Stimulated activated naive CD8-positive, alpha-beta T cell treated with anti-CD3 and anti-CD28 coated beads, Interleukin-15, Interleukin-2, amounts not matched to agents 100 ng/mL and 50 ng/mL, for 24 hours (primary cell): Measurements from ENCODE around the gene ZNF668.
"Not testable (repeated sequence)": the region's sequence is repeated elsewhere in the genome, so short reads cannot be mapped to it uniquely, and the experiment has no call there.

Source experiments
- H3K27ac Mint-ChIP-seq: one replicate; pipeline ENCODE4 v1.8.0; 2021; ENCODE audit warnings: mild to moderate bottlenecking, mixed read lengths
- H3K27me3 Mint-ChIP-seq: one replicate; pipeline ENCODE4 v1.8.0; 2021; ENCODE audit warnings: mixed read lengths
- H3K36me3 Mint-ChIP-seq: one replicate; pipeline ENCODE4 v1.8.0; 2021; ENCODE audit warnings: low read depth, mixed read lengths
- H3K4me1 Mint-ChIP-seq: one replicate; pipeline ENCODE4 v1.8.0; 2021; ENCODE audit warnings: low read depth, mixed read lengths
- H3K4me3 Mint-ChIP-seq: one replicate; pipeline ENCODE4 v1.8.0; 2021; ENCODE audit warnings: mild to moderate bottlenecking, mixed read lengths
- H3K9me3 Mint-ChIP-seq: one replicate; pipeline ENCODE4 v1.8.0; 2021; ENCODE audit warnings: mixed read lengths

The ZNF668 gene

GRCh38 chr16:31031276-31031675 lies 42.8 kb downstream of the ZNF668 start:
- no peaks in the 10 kb centered on the region for H3K36me3 Mint-ChIP-seq
- no peak overlapping the region for H3K27ac Mint-ChIP-seq
- peaks cover 27% of the 10 kb centered on the region for H3K4me1 Mint-ChIP-seq
- no peaks in the 10 kb centered on the region for H3K9me3 Mint-ChIP-seq
- H3K27me3 Mint-ChIP-seq, result no peaks in the 10 kb centered on the region
- H3K4me3 Mint-ChIP-seq, result no peak overlapping the region

DNA sequence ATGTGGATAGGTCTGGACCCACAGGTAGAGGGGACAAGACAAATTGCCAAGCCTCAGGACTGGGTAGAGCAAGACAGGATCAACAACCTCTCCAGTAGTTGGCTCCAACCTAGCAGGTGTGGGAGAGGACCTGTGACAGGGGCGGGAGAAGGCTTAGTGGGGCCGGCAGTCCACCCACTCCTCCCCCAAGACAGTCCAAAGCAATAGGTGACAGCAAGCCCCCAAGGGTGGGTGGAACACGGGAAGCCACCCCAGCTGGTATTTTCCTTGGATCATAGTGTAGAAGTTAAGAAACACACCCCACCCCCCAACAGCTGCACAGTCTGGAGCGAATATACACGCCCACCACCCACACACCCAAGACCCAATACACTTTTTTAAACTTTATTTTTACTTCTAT lies 44.8 kb downstream of the ZNF668 start:
- Mint-ChIP-seq H3K27ac (no peak overlapping the region), H3K27me3 (no peaks in the 10 kb centered on the region), H3K4me1 (peaks cover 18% of the 10 kb centered on the region), H3K9me3 (no peaks in the 10 kb centered on the region), H3K4me3 (no peak overlapping the region), H3K36me3 (no peaks in the 10 kb centered on the region)

DNA sequence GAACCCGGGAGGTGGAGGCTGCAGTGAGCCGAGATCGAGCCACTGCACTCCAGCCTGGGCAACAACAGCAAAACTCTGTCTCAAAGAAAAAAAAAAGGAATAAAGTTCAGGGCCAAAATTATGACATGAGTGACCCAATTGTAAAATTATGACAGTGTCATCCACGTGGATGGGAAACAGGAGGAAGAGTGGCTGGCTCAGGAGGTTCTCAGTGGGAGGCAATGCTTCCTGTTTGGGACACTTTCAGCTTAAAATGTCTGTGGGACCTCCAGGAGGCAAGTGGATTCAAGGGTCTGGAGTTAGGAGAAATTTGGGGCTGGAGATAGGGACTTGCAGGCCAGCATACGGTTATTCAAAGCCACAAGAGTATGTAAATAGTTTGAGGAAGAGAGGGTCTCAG lies 48.7 kb downstream of the ZNF668 start:
- no peaks in the 10 kb centered on the region for H3K36me3 Mint-ChIP-seq
- no peaks in the 10 kb centered on the region for H3K27me3 Mint-ChIP-seq
- no peak overlapping the region for H3K27ac Mint-ChIP-seq
- peaks cover 5% of the 10 kb centered on the region for H3K4me1 Mint-ChIP-seq
- H3K4me3 Mint-ChIP-seq, result no peak overlapping the region
- H3K9me3 Mint-ChIP-seq, result no peaks in the 10 kb centered on the region

DNA sequence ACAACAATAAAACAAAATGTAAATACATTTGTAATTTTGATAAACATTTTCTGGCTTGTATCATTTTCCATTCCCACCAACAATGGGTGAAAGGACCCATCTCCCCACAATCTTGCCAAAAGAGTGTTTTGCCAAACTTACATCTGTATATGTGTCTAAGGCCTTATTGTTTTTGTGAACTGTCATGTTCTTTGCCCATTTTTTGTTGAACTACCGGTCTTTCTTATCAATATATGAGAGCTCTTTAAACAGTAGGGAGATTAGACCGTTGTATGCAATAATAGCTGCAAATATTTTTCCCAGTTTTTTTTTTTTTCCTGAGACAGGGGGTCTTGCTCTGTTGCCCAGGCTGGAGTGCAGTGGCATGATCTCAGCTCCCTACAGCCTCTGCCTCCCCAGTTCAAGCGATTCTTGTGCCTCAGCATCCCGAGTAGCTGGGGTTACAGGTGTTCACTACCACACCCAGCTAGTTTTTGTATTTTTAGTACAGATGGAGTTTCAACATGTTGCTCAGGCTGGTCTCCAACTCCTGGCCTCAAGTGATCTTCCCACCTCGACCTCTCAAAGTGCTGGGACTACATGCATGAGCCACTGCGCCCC lies 50.3 kb downstream of the ZNF668 start:
- no peaks in the 10 kb centered on the region for H3K27me3 Mint-ChIP-seq
- no peaks in the 10 kb centered on the region for H3K36me3 Mint-ChIP-seq
- no peak overlapping the region for H3K27ac Mint-ChIP-seq
- H3K9me3 Mint-ChIP-seq, result no peaks in the 10 kb centered on the region
- H3K4me1 Mint-ChIP-seq, result peaks cover 5% of the 10 kb centered on the region
- no peak overlapping the region for H3K4me3 Mint-ChIP-seq

DNA sequence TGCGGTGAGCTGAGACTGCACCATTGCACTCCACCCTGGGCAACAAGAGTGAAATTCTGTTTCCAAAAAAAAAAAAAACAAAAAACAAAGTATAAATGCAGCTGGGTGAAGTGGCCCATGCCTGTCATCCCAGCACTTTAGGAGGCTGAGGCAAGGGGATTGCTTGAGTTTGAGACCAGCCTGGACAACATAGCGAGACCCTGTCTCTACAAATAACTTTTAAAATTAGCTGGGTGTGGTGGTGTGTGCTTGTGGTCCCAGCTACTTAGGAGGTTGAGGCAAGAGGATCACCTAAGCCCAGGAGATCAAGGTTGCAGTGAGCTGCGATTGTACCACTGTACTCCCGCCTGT lies 50.8 kb downstream of the ZNF668 start:
- Mint-ChIP-seq H3K36me3 (no peaks in the 10 kb centered on the region), H3K4me3 (no peak overlapping the region), H3K4me1 (peaks cover 5% of the 10 kb centered on the region), H3K27ac (no peak overlapping the region), H3K27me3 (no peaks in the 10 kb centered on the region), H3K9me3 (no peaks in the 10 kb centered on the region)

GRCh38 chr16:31022544-31023251 lies 51.3 kb downstream of the ZNF668 start:
- Mint-ChIP-seq H3K9me3 (no peaks in the 10 kb centered on the region), H3K4me1 (peaks cover 5% of the 10 kb centered on the region), H3K27me3 (no peaks in the 10 kb centered on the region), H3K27ac (no peak overlapping the region), H3K36me3 (no peaks in the 10 kb centered on the region), H3K4me3 (no peak overlapping the region)

DNA sequence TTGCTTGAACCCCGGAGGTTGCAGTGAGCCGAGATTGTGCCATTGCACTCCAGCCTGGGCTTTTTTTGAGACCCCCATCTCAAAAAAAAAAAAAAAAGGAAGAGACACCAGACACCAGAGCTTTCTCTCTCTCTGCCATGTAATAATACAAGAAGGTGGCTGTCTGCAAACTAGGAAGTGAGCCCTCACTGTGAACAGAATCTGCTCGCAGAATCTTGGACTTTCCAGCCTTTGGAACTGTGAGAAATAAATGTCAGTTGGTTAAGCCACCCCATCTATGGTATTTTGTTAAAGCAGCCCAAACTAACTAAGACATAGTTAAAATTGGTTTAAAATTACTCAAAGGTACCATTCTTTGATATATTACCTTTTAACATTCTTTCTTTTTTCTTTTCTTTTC lies 53.5 kb downstream of the ZNF668 start:
- H3K4me1 Mint-ChIP-seq, result peaks cover 5% of the 10 kb centered on the region
- H3K36me3 Mint-ChIP-seq, result no peaks in the 10 kb centered on the region
- H3K4me3 Mint-ChIP-seq, result no peak overlapping the region
- no peaks in the 10 kb centered on the region for H3K27me3 Mint-ChIP-seq
- no peaks in the 10 kb centered on the region for H3K9me3 Mint-ChIP-seq
- H3K27ac Mint-ChIP-seq, result no peak overlapping the region

GRCh38 chr16:31017756-31018155 lies 56.3 kb downstream of the ZNF668 start:
- not testable (repeated sequence) for H3K4me3 Mint-ChIP-seq, H3K27ac Mint-ChIP-seq, H3K36me3 Mint-ChIP-seq, H3K9me3 Mint-ChIP-seq, H3K4me1 Mint-ChIP-seq
- H3K27me3 Mint-ChIP-seq, result peaks cover 13% of the 10 kb centered on the region

DNA sequence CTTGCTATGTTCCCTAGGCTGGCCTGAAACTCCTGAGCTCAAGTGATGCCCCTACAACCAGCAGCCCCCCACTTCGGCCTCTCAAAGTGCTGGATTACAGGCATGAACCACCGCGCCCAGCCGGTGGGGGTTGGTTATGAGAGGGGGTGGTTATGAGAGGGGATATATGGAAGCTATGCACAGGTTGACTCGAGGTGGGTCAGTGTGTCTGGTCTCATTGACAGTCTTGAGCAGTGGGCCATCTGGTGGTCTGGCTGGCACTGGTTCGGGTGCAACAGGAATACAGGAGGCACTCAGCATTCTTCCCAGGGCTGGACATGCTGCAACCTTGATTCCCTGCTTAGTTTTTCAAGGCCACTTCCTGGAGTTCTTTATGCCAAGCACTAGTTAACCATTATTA lies 58.0 kb downstream of the ZNF668 start:
- no peaks in the 10 kb centered on the region for H3K9me3 Mint-ChIP-seq
- no peak overlapping the region for H3K4me3 Mint-ChIP-seq
- H3K27ac Mint-ChIP-seq, result no peak overlapping the region
- H3K4me1 Mint-ChIP-seq, result peaks cover 5% of the 10 kb centered on the region
- H3K27me3 Mint-ChIP-seq, result peaks cover 24% of the 10 kb centered on the region
- H3K36me3 Mint-ChIP-seq, result no peaks in the 10 kb centered on the region

GRCh38 chr16:31013292-31013691 lies 60.7 kb downstream of the ZNF668 start:
- H3K27ac Mint-ChIP-seq, H3K36me3 Mint-ChIP-seq: not testable (repeated sequence)
- peaks cover 28% of the 10 kb centered on the region for H3K27me3 Mint-ChIP-seq

DNA sequence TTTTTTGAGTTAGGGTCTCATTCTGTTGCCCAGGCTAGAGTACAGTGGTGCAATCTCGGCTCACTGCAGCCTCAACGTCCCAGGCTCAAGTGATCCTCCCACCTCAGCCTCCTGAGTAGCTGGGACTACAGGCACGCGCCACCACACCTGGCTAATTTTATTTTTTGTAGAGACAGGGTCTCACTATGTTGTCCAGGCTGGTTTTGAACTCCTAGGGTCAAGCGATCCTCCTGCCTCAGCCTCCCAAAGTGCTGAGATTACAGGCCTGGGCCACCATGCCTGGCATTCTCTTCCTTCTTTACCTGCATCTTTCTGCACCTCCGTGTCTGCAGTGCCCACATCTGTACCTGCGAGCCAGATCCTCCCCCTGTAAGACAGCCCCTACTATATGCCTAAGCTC lies 62.2 kb downstream of the ZNF668 start:
- Mint-ChIP-seq H3K4me1 (peaks cover 17% of the 10 kb centered on the region), H3K4me3 (peak overlapping the region; percentile 65), H3K27me3 (peaks cover 28% of the 10 kb centered on the region)
- not testable (repeated sequence) for H3K27ac Mint-ChIP-seq, H3K36me3 Mint-ChIP-seq, H3K9me3 Mint-ChIP-seq

More at GRCh38 chr16:31013292-31013691, 60.7 kb downstream of the ZNF668 start:
- H3K4me3 Mint-ChIP-seq, H3K9me3 Mint-ChIP-seq: not testable (repeated sequence)
- H3K4me1 Mint-ChIP-seq, result peaks cover 17% of the 10 kb centered on the region
